IMR-90 (cell line): ENCODE data around the gene PAK4. TPM values are rescaled to one million over a fixed set of nuclear protein-coding genes. Genes with fewer than 3 reads are reported as not detected.

Experiments used
- ATAC-seq: fragments of 200-7000 bp; cut with Tn5 transposase; 2 replicates; pipeline ENCODE4 v1.9.1; 2020; ENCODE audit warnings: low read depth, mild to moderate bottlenecking, moderate library complexity
- BruUV-seq: library from RNA; stranded (reverse); fragments of 400-500 nt; replicated peaks from 2 replicates; lab custom pipeline; 2021; lab: Mats Ljungman, UMichigan
- CTCF ChIA-PET: fragments of 300-600 bp; formaldehyde crosslinking; extraction: SDS; loops from one replicate; lab custom pipeline; 2021; ENCODE audit warnings: antibody characterized with exemption; lab: Yijun Ruan, JAX
- POLR2A ChIA-PET: fragments of 300-600 bp; sonication (Branson Sonifier 250); formaldehyde crosslinking; loops from one replicate; lab custom pipeline; 2022; ENCODE audit warnings: antibody characterized with exemption; ENCODE audit not compliant: unreplicated experiment; lab: Charles Lee
- DNase-seq: peaks from one replicate; pipeline ENCODE4 v3.0.0; 2013
- H2AFZ ChIP-seq: replicated peaks from 2 replicates; pipeline ENCODE3; 2013; ENCODE audit warnings: low read length, mild to moderate bottlenecking; ENCODE audit not compliant: poor library complexity
- H2AK5ac ChIP-seq: 2 replicates; pipeline ENCODE4 v1.6.1; 2013; ENCODE audit warnings: low read depth, low read length, inconsistent platforms
- H2AK9ac ChIP-seq: replicated peaks from 2 replicates; pipeline ENCODE3; 2013; ENCODE audit warnings: mild to moderate bottlenecking, low read depth, low read length, moderate library complexity; ENCODE audit not compliant: poor library complexity
- H2BK120ac ChIP-seq: 2 replicates; pipeline ENCODE4 v1.6.1; 2013; ENCODE audit warnings: low read depth, low read length, inconsistent platforms
- H2BK15ac ChIP-seq: 3 replicates; pipeline ENCODE4 v1.6.1; 2013; ENCODE audit warnings: low read depth, low read length, inconsistent platforms
- H2BK20ac ChIP-seq: 2 replicates; pipeline ENCODE4 v1.6.1; 2013; ENCODE audit warnings: low read depth, mild to moderate bottlenecking, inconsistent platforms, low read length, moderate library complexity
- H2BK5ac ChIP-seq: 2 replicates; pipeline ENCODE4 v1.6.1; 2013; ENCODE audit warnings: mild to moderate bottlenecking, low read depth, low read length, inconsistent platforms; ENCODE audit not compliant: poor library complexity, severe bottlenecking
- H3K14ac ChIP-seq: replicated peaks from 2 replicates; pipeline ENCODE4 v1.6.1; 2013; ENCODE audit warnings: low read depth, low read length, inconsistent platforms
- H3K18ac ChIP-seq: 2 replicates; pipeline ENCODE4 v1.6.1; 2013; ENCODE audit warnings: low read depth, low read length, control low read depth
- H3K23ac ChIP-seq: 2 replicates; pipeline ENCODE4 v1.6.1; 2013; ENCODE audit warnings: low read depth, low read length, inconsistent platforms
- H3K27ac ChIP-seq: 2 replicates; pipeline ENCODE4 v1.5.1; 2013; ENCODE audit warnings: mild to moderate bottlenecking, control low read depth, low read length; ENCODE audit not compliant: insufficient read depth
- H3K27me3 ChIP-seq: 2 replicates; pipeline ENCODE4 v1.6.1; 2013; ENCODE audit warnings: low read length; ENCODE audit not compliant: control insufficient read depth, insufficient read depth
- H3K36me3 ChIP-seq: 2 replicates; pipeline ENCODE4 v1.6.1; 2013; ENCODE audit warnings: low read length, mixed read lengths; ENCODE audit not compliant: control insufficient read depth, insufficient read depth
- H3K4ac ChIP-seq: 2 replicates; pipeline ENCODE4 v1.6.1; 2013; ENCODE audit warnings: low read depth, low read length, inconsistent platforms
- H3K4me1 ChIP-seq: 2 replicates; pipeline ENCODE4 v1.6.1; 2013; ENCODE audit warnings: low read length, mixed read lengths; ENCODE audit not compliant: control insufficient read depth, insufficient read depth
- H3K4me2 ChIP-seq: 2 replicates; pipeline ENCODE4 v1.6.1; 2013; ENCODE audit warnings: low read depth, mild to moderate bottlenecking, control low read depth, low read length, moderate library complexity
- H3K4me3 ChIP-seq: 2 replicates; pipeline ENCODE4 v1.5.1; 2013; ENCODE audit warnings: low read depth, mild to moderate bottlenecking, control low read depth, low read length, moderate library complexity; ENCODE audit not compliant: insufficient read depth
- H3K56ac ChIP-seq: 2 replicates; pipeline ENCODE4 v1.6.1; 2013; ENCODE audit warnings: low read length, inconsistent platforms; ENCODE audit not compliant: insufficient read depth; ENCODE audit errors: extremely low read depth
- H3K79me1 ChIP-seq, 2 experiments: 2 replicates each; pipeline ENCODE4 v1.6.1; 2013; ENCODE audit warnings: low read length in 2 of 2, inconsistent platforms in 1 of 2, low read depth in 1 of 2
- H3K9ac ChIP-seq: 2 replicates; pipeline ENCODE4 v1.6.1; 2013; ENCODE audit warnings: low read depth, low read length, control low read depth
- H3K9me1 ChIP-seq: 2 replicates; pipeline ENCODE4 v1.6.1; 2013; ENCODE audit warnings: low read length, inconsistent platforms; ENCODE audit not compliant: insufficient read depth
- H3K9me3 ChIP-seq: 2 replicates; pipeline ENCODE4 v1.6.1; 2013; ENCODE audit warnings: low read length; ENCODE audit not compliant: control insufficient read depth, insufficient read depth
- H4K20me1 ChIP-seq: 2 replicates; pipeline ENCODE4 v1.6.1; 2013; ENCODE audit warnings: low read length, inconsistent platforms; ENCODE audit not compliant: insufficient read depth
- H4K5ac ChIP-seq: 2 replicates; pipeline ENCODE4 v1.6.1; 2013; ENCODE audit warnings: mild to moderate bottlenecking, low read depth, low read length, control low read depth
- H4K8ac ChIP-seq, 2 experiments: 2 replicates each; pipeline ENCODE4 v1.6.1; 2013; ENCODE audit warnings: low read depth in 2 of 2, low read length in 2 of 2, control low read depth in 1 of 2, inconsistent platforms in 1 of 2
- H4K91ac ChIP-seq: 2 replicates; pipeline ENCODE4 v1.6.1; 2013; ENCODE audit warnings: low read depth, low read length, inconsistent platforms; ENCODE audit not compliant: insufficient read depth
- BHLHE40 ChIP-seq: fragments of 150-350 bp; IDR thresholded peaks from 2 replicates; pipeline ENCODE4 v1.6.1; 2016; ENCODE audit warnings: mild to moderate bottlenecking, low read depth, low read length
- CEBPB ChIP-seq: IDR thresholded peaks from 2 replicates; pipeline ENCODE4 v1.6.1; 2012; ENCODE audit warnings: low read depth, low read length, improper control_type of control experiment
- CHD1 ChIP-seq: IDR thresholded peaks from 2 replicates; pipeline ENCODE4 v1.6.1; 2012; ENCODE audit warnings: low read depth, low read length, improper control_type of control experiment
- MAFK ChIP-seq: IDR thresholded peaks from 2 replicates; pipeline ENCODE4 v1.6.1; 2012; ENCODE audit warnings: low read depth, low read length, improper control_type of control experiment
- MAZ ChIP-seq: IDR thresholded peaks from 2 replicates; pipeline ENCODE4 v1.6.1; 2012; ENCODE audit warnings: low read depth, mild to moderate bottlenecking, low read length, improper control_type of control experiment, moderate library complexity, borderline replicate concordance
- MXI1 ChIP-seq: IDR thresholded peaks from 2 replicates; pipeline ENCODE4 v1.6.1; 2012; ENCODE audit warnings: low read depth, mild to moderate bottlenecking, low read length, moderate library complexity, borderline replicate concordance
- NFE2L2 ChIP-seq: fragments of 150-350 bp; IDR thresholded peaks from 2 replicates; pipeline ENCODE4 v1.6.1; 2016; ENCODE audit warnings: low read depth, mild to moderate bottlenecking, low read length
- RAD21 ChIP-seq: IDR thresholded peaks from 2 replicates; pipeline ENCODE4 v1.6.1; 2012; ENCODE audit warnings: low read length, improper control_type of control experiment
- RCOR1 ChIP-seq: IDR thresholded peaks from 2 replicates; pipeline ENCODE4 v1.6.1; 2012; ENCODE audit warnings: mild to moderate bottlenecking, low read length, improper control_type of control experiment; ENCODE audit not compliant: insufficient replicate concordance
- RFX5 ChIP-seq: IDR thresholded peaks from 2 replicates; pipeline ENCODE4 v1.8.0; 2012; ENCODE audit warnings: low read depth, mild to moderate bottlenecking, low read length, moderate library complexity
- SMC3 ChIP-seq: fragments of 150-350 bp; IDR thresholded peaks from 2 replicates; pipeline ENCODE4 v1.6.1; 2016; ENCODE audit warnings: low read depth, mild to moderate bottlenecking, antibody characterized with exemption, low read length, moderate library complexity
- WGBS, 2 experiments: methylation state at CpG; one replicate each; pipeline versions ENCODE4 v1.1.5 to v1.1.7; 2013; ENCODE audit warnings: missing lambda C conversion rate in 2 of 2; ENCODE audit not compliant: insufficient read length in 1 of 2; ENCODE audit errors: extremely low coverage in 2 of 2; 5-methylcytosine and 5-hydroxymethylcytosine counted together
- dilution Hi-C: fragments of 300-500 bp; cut with HindIII; formaldehyde crosslinking; loops from one replicate; pipeline ENCODE4 v1.14.3; 2018; ENCODE audit warnings: low sequenced_read_pairs; ENCODE audit not compliant: unreplicated experiment
- in situ Hi-C: fragments of 300-500 bp; cut with MboI; formaldehyde crosslinking; loops from 3 replicates; pipeline ENCODE4 v1.14.3; 2019; ENCODE audit warnings: low sequenced_read_pairs, inconsistent platforms, mixed read lengths
- intact Hi-C: fragments of 100-400 bp; cut with micrococcal nuclease; formaldehyde crosslinking; loops from 2 replicates; pipeline ENCODE4 v1.10.0; 2022
- polyA plus RNA-seq, 3 experiments: library from polyadenylated mRNA; depleted of rRNA; stranded (reverse); fragments of >200 nt; gene quantifications; 2 replicates each; pipeline ENCODE4 v1.2.3, GENCODE V29; 2012; ENCODE audit warnings: low replicate concordance in 1 of 3
- total RNA-seq: library from RNA; depleted of rRNA; stranded (reverse); fragments of >200 nt; gene quantifications from 2 replicates; pipeline ENCODE4 v1.2.3, GENCODE V29; 2012
- TF ChIP-seq, protein P1 (sequence below): conservative IDR thresholded peaks from 2 replicates; pipeline ENCODE4 v1.5.1; 2012; ENCODE audit warnings: mild to moderate bottlenecking, low read depth, low read length, improper control_type of control experiment
- TF ChIP-seq, protein P2 (sequence below): fragments of 150-350 bp; IDR thresholded peaks from 2 replicates; pipeline ENCODE4 v1.6.1; 2017; ENCODE audit warnings: mild to moderate bottlenecking, antibody characterized with exemption, low read length, low read depth
- TF ChIP-seq, protein P3 (sequence below): fragments of 150-350 bp; IDR thresholded peaks from 2 replicates; pipeline ENCODE4 v1.6.1; 2016; ENCODE audit warnings: low read depth, mild to moderate bottlenecking, low read length, moderate library complexity, borderline replicate concordance

PAK4 gene
- total and polyA plus RNA-seq, 2 of the 4 experiments (the other 2 are of a cell fraction), result 2.0 to 27.2 TPM

DNA sequence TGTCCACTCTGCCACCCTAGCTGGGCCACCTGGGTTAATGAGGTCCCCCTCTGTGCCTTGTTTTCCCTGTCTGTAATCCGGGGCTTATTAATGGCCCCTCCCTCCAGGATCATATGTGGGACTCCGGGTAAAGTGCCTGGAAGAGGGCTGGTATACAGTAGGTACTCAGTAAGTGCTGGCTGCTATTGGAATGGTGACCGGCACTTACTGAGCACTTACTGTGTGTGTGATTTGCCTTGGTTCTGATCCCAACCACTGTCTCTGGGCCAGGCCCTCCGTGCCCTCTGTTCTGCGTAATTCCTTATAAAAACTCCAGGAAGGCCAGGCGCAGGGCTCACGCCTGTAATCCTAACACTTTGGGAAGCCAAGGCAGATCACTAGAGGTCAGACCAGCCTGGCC is 40.3 kb downstream of the PAK4 start:
- intact Hi-C loops (no loop called here), in situ Hi-C loops (no loop called here), dilution Hi-C loops (no loop called here)
- Histone ChIP-seq H2BK120ac (no peak overlapping the region), H4K91ac (no peak overlapping the region), H3K4me1 (peaks cover 4% of the 10 kb centered on the region), H2BK20ac (no peak overlapping the region), H3K79me1 (peaks cover 21 to 60% of the 10 kb centered on the region in 2 experiments), H3K9me3 (no peaks in the 10 kb centered on the region), H4K5ac (no peak overlapping the region), H3K4me2 (no peak overlapping the region), H2AFZ (no peak overlapping the region), H3K4me3 (no peak overlapping the region), H3K9ac (no peak overlapping the region), H3K36me3 (peaks cover 14% of the 10 kb centered on the region), H2BK5ac (no peak overlapping the region), H3K18ac (no peak overlapping the region), H3K14ac (no peak overlapping the region), H3K4ac (no peak overlapping the region), H3K56ac (no peak overlapping the region), H2AK5ac (no peak overlapping the region), H4K20me1 (peaks cover 37% of the 10 kb centered on the region), H4K8ac (no peak overlapping the region), H3K23ac (no peak overlapping the region), H2BK15ac (no peak overlapping the region), H2AK9ac (no peak overlapping the region), H3K27ac (no peak overlapping the region), H3K27me3 (no peaks in the 10 kb centered on the region), H3K9me1 (peaks cover 10% of the 10 kb centered on the region)
- ATAC-seq (no peak), DNase-seq (no peak)
- TF ChIP-seq, protein P1, sequence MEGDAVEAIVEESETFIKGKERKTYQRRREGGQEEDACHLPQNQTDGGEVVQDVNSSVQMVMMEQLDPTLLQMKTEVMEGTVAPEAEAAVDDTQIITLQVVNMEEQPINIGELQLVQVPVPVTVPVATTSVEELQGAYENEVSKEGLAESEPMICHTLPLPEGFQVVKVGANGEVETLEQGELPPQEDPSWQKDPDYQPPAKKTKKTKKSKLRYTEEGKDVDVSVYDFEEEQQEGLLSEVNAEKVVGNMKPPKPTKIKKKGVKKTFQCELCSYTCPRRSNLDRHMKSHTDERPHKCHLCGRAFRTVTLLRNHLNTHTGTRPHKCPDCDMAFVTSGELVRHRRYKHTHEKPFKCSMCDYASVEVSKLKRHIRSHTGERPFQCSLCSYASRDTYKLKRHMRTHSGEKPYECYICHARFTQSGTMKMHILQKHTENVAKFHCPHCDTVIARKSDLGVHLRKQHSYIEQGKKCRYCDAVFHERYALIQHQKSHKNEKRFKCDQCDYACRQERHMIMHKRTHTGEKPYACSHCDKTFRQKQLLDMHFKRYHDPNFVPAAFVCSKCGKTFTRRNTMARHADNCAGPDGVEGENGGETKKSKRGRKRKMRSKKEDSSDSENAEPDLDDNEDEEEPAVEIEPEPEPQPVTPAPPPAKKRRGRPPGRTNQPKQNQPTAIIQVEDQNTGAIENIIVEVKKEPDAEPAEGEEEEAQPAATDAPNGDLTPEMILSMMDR, result no peak
- TF ChIP-seq CEBPB, result no peak
- no peak for TF ChIP-seq RAD21
- TF ChIP-seq MAFK, result no peak
- no peak for TF ChIP-seq CHD1
- no peak for TF ChIP-seq BHLHE40
- no peak for TF ChIP-seq RCOR1
- TF ChIP-seq, protein P2, sequence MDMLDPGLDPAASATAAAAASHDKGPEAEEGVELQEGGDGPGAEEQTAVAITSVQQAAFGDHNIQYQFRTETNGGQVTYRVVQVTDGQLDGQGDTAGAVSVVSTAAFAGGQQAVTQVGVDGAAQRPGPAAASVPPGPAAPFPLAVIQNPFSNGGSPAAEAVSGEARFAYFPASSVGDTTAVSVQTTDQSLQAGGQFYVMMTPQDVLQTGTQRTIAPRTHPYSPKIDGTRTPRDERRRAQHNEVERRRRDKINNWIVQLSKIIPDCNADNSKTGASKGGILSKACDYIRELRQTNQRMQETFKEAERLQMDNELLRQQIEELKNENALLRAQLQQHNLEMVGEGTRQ, result no peak
- TF ChIP-seq NFE2L2, result no peak
- no peak for TF ChIP-seq MXI1
- no peak for TF ChIP-seq SMC3
- no peak for TF ChIP-seq RFX5
- TF ChIP-seq, protein P3, sequence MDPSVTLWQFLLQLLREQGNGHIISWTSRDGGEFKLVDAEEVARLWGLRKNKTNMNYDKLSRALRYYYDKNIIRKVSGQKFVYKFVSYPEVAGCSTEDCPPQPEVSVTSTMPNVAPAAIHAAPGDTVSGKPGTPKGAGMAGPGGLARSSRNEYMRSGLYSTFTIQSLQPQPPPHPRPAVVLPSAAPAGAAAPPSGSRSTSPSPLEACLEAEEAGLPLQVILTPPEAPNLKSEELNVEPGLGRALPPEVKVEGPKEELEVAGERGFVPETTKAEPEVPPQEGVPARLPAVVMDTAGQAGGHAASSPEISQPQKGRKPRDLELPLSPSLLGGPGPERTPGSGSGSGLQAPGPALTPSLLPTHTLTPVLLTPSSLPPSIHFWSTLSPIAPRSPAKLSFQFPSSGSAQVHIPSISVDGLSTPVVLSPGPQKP, result no peak
- no peak for TF ChIP-seq MAZ
- no CpG with 5 or more reads among the region's 7 CpGs for WGBS, 2 experiments
- CTCF ChIA-PET, result interaction anchor here (0.6 kb wide), 1 partner anchor 11 kb away, joined by 3 read pairs; no protein-coding TSS in a partner anchor
- POLR2A ChIA-PET, result no interaction called here
- no TSS peak for BruUV-seq
